B cell (primary cell): ENCODE data around the gene TCAP. TPM values are rescaled to one million over a fixed set of nuclear protein-coding genes. Genes with fewer than 3 reads are reported as not detected.

Experiments
- ATAC-seq: fragments of 200-7000 bp; cut with Tn5 transposase; one replicate; pipeline ENCODE4 v1.10.0; 2021; ENCODE audit warnings: low read depth, mild to moderate bottlenecking, moderate number of reproducible peaks, moderate library complexity
- CTCF ChIA-PET: fragments of 350-600 bp; sonication (Branson Sonifier 250); formaldehyde crosslinking; loops from one replicate; lab custom pipeline; 2021; ENCODE audit warnings: antibody characterized with exemption, inconsistent platforms; lab: Charles Lee
- POLR2A ChIA-PET: fragments of 350-600 bp; sonication (Branson Sonifier 250); formaldehyde crosslinking; loops from one replicate; lab custom pipeline; 2021; ENCODE audit warnings: antibody characterized with exemption; lab: Charles Lee
- DNase-seq: peaks from one replicate; pipeline ENCODE4 v3.0.0; 2013
- H2AFZ ChIP-seq: 2 replicates; pipeline ENCODE4 v1.6.1; 2012; ENCODE audit warnings: mild to moderate bottlenecking, low read depth, low read length; ENCODE audit not compliant: insufficient read depth, poor library complexity, severe bottlenecking
- H3K27ac ChIP-seq, 2 donors: 1 replicate in 1 of 2; 2 replicates in 1 of 2; pipeline ENCODE4 v1.5.1; 2012 to 2013; ENCODE audit warnings: low read length in 2 of 2, mild to moderate bottlenecking in 2 of 2, moderate library complexity in 1 of 2
- H3K27me3 ChIP-seq, 4 experiments: fragments of 200-600 bp in 1 of 4; sonication (generic) in 1 of 4; replicated peaks in 1 of 4; 1 replicate in 2 of 4; 2 replicates in 2 of 4; pipeline versions ENCODE4 v1.6.1 to v1.7.0; 2013 to 2016; ENCODE audit warnings: low read length in 3 of 4, mild to moderate bottlenecking in 2 of 4, mixed read lengths in 1 of 4, moderate library complexity in 1 of 4; ENCODE audit not compliant: insufficient read depth in 4 of 4, control insufficient read depth in 3 of 4; ENCODE audit errors: control extremely low read depth in 1 of 4
- H3K36me3 ChIP-seq, 2 experiments: replicated peaks in 1 of 2; 1 replicate in 1 of 2; 2 replicates in 1 of 2; pipeline versions ENCODE4 v1.6.1 to v1.7.1; 2013; ENCODE audit warnings: low read length in 1 of 2; ENCODE audit not compliant: insufficient read depth in 2 of 2, control insufficient read depth in 1 of 2; ENCODE audit errors: control extremely low read depth in 1 of 2, extremely low read depth in 1 of 2
- H3K4me1 ChIP-seq, 2 donors: fragments of 200-600 bp in 1 of 2; sonication (generic) in 1 of 2; 1 replicate in 1 of 2; 2 replicates in 1 of 2; pipeline versions ENCODE4 v1.5.1 to v1.6.1; 2013 to 2017; ENCODE audit warnings: low read length in 2 of 2; ENCODE audit not compliant: control insufficient read depth in 2 of 2, insufficient read depth in 2 of 2
- H3K4me2 ChIP-seq: replicated peaks from 2 replicates; pipeline ENCODE3; 2012; ENCODE audit warnings: mild to moderate bottlenecking, low read depth, low read length; ENCODE audit not compliant: poor library complexity, severe bottlenecking
- H3K4me3 ChIP-seq, 5 experiments: fragments of 200-600 bp in 1 of 5; sonication (generic) in 1 of 5; 1 replicate in 3 of 5; 2 replicates in 2 of 5; pipeline versions ENCODE4 v1.5.1 to v1.7.0; 2011 to 2016; ENCODE audit warnings: low read length in 4 of 5, mild to moderate bottlenecking in 4 of 5, low read depth in 2 of 5, control low read depth in 1 of 5, moderate library complexity in 1 of 5; ENCODE audit not compliant: insufficient read depth in 1 of 5; ENCODE audit errors: control extremely low read depth in 1 of 5, extremely low read depth in 1 of 5
- H3K79me2 ChIP-seq: fragments of 200-600 bp; sonication (generic); one replicate; pipeline ENCODE4 v1.6.0; 2016; ENCODE audit warnings: low read length; ENCODE audit not compliant: control insufficient read depth, insufficient read depth
- H3K9ac ChIP-seq: fragments of 200-600 bp; sonication (generic); 2 replicates; pipeline ENCODE4 v1.6.1; 2017; ENCODE audit warnings: mild to moderate bottlenecking, low read length, moderate library complexity
- H3K9me3 ChIP-seq, 3 donors: one replicate each; pipeline versions ENCODE4 v1.6.1 to v1.7.1; 2013; ENCODE audit warnings: low read length in 2 of 3; ENCODE audit not compliant: control insufficient read depth in 2 of 3, insufficient read depth in 1 of 3; ENCODE audit errors: control extremely low read depth in 1 of 3
- H4K20me1 ChIP-seq: 2 replicates; pipeline ENCODE4 v1.6.0; 2012; ENCODE audit warnings: mild to moderate bottlenecking, low read length; ENCODE audit not compliant: insufficient read depth, control insufficient read depth, poor library complexity, severe bottlenecking
- H3K27ac Mint-ChIP-seq: one replicate; pipeline ENCODE4 v1.8.0; 2021; ENCODE audit warnings: mixed read lengths
- H3K27me3 Mint-ChIP-seq: one replicate; pipeline ENCODE4 v1.8.0; 2021; ENCODE audit warnings: mixed read lengths
- H3K4me1 Mint-ChIP-seq: one replicate; pipeline ENCODE4 v1.8.0; 2021; ENCODE audit warnings: mixed read lengths
- H3K4me3 Mint-ChIP-seq: one replicate; pipeline ENCODE4 v1.8.0; 2021; ENCODE audit warnings: mixed read lengths
- H3K9me3 Mint-ChIP-seq: one replicate; pipeline ENCODE4 v1.8.0; 2022; ENCODE audit warnings: mixed read lengths; ENCODE audit not compliant: insufficient read depth
- CTCF ChIP-seq: fragments of 200-600 bp; IDR thresholded peaks from one replicate; pipeline ENCODE4 v1.8.0; 2022; ENCODE audit warnings: antibody characterized with exemption, mild to moderate bottlenecking
- EZH2 ChIP-seq: IDR thresholded peaks from 2 replicates; pipeline ENCODE4 v1.6.1; 2012; ENCODE audit warnings: borderline replicate concordance, low read depth, mild to moderate bottlenecking, moderate library complexity, low read length; ENCODE audit not compliant: insufficient read depth, poor library complexity, severe bottlenecking
- WGBS: methylation state at CpG from one replicate; pipeline ENCODE4 v1.1.5; 2013; ENCODE audit warnings: missing lambda C conversion rate; ENCODE audit not compliant: insufficient coverage; 5-methylcytosine and 5-hydroxymethylcytosine counted together
- intact Hi-C: fragments of 100-400 bp; cut with micrococcal nuclease; formaldehyde crosslinking; loops from one replicate; pipeline ENCODE4 v1.10.0; 2022
- polyA plus RNA-seq: library from polyadenylated mRNA; depleted of rRNA; stranded (reverse); fragments of >200 nt; gene quantifications from 2 replicates; pipeline ENCODE4 v1.2.3, GENCODE V29; 2012
- total RNA-seq, 2 donors: library from RNA; stranded (reverse); fragments of 120-200 nt in 1 of 2; gene quantifications; 1 replicate in 1 of 2; 2 replicates in 1 of 2; pipeline versions ENCODE4 v1.2.3 to v1.2.4, GENCODE V29; 2013 to 2022

TCAP gene
- total and polyA plus RNA-seq, 2 donors (not counting 1 experiment from before 2014, with no cell fraction given), result 3.8 to 5.1 TPM

GRCh38 chr17:39701012-39701783, 36.0 kb downstream of the TCAP start:
- 72% methylated on average over 8 of the region's 10 CpGs for WGBS
- ATAC-seq (no peak), DNase-seq (no peak)
- Mint-ChIP-seq H3K4me1 (peaks cover 11% of the 10 kb centered on the region), H3K27me3 (peaks cover 33% of the 10 kb centered on the region), H3K27ac (no peak overlapping the region), H3K9me3 (no peaks in the 10 kb centered on the region), H3K4me3 (peak overlapping the region; percentile 37)
- H3K4me2 ChIP-seq, result peak overlapping the region; percentile 58
- POLR2A ChIA-PET, result no interaction called here
- peaks cover 0 to 4% (median 0%) of the 10 kb centered on the region in 3 donors for H3K9me3 ChIP-seq
- CTCF ChIA-PET, result interaction anchor here (0.9 to 1.1 kb wide), 2 partner anchors 19 to 69 kb away, joined by 3 read pairs; no protein-coding TSS in a partner anchor
- H4K20me1 ChIP-seq, result no peaks in the 10 kb centered on the region
- intact Hi-C loops, result no loop called here
- no peak overlapping the region for H3K4me3 ChIP-seq
- no peak for TF ChIP-seq CTCF
- no peak for TF ChIP-seq EZH2
- no peak overlapping the region for H3K27ac ChIP-seq
- H3K27me3 ChIP-seq, result peaks cover 0 to 33% (median 17%) of the 10 kb centered on the region in 4 experiments
- peaks cover 6 to 17% of the 10 kb centered on the region in 2 donors for H3K4me1 ChIP-seq
- no peaks in the 10 kb centered on the region for H3K79me2 ChIP-seq
- no peak overlapping the region for H2AFZ ChIP-seq
- H3K36me3 ChIP-seq, result no peaks in the 10 kb centered on the region
- no peak overlapping the region for H3K9ac ChIP-seq

GRCh38 chr17:39701784-39702422, 36.8 kb downstream of the TCAP start:
- Histone ChIP-seq H3K9ac (no peak overlapping the region), H4K20me1 (no peaks in the 10 kb centered on the region), H3K9me3 (peaks cover 0 to 4% (median 0%) of the 10 kb centered on the region in 3 donors), H3K36me3 (no peaks in the 10 kb centered on the region), H2AFZ (no peak overlapping the region), H3K4me3 (no peak overlapping the region), H3K27ac (no peak overlapping the region), H3K4me1 (peaks cover 10 to 18% of the 10 kb centered on the region in 2 donors), H3K79me2 (no peaks in the 10 kb centered on the region), H3K4me2 (no peak overlapping the region), H3K27me3 (peaks cover 0 to 33% (median 17%) of the 10 kb centered on the region in 4 experiments)
- Mint-ChIP-seq H3K4me3 (no peak overlapping the region), H3K4me1 (peaks cover 13% of the 10 kb centered on the region), H3K27me3 (peaks cover 33% of the 10 kb centered on the region), H3K9me3 (no peaks in the 10 kb centered on the region), H3K27ac (no peak overlapping the region)
- CTCF ChIA-PET, result no interaction called here
- intact Hi-C loops, result no loop called here
- no peak for DNase-seq
- WGBS, result no CpG with 5 or more reads among the region's 4 CpGs
- no peak for TF ChIP-seq EZH2
- TF ChIP-seq CTCF, result no peak
- POLR2A ChIA-PET, result no interaction called here
- no peak for ATAC-seq
